Measurements from ENCODE around the gene CSGALNACT2.

DNA sequence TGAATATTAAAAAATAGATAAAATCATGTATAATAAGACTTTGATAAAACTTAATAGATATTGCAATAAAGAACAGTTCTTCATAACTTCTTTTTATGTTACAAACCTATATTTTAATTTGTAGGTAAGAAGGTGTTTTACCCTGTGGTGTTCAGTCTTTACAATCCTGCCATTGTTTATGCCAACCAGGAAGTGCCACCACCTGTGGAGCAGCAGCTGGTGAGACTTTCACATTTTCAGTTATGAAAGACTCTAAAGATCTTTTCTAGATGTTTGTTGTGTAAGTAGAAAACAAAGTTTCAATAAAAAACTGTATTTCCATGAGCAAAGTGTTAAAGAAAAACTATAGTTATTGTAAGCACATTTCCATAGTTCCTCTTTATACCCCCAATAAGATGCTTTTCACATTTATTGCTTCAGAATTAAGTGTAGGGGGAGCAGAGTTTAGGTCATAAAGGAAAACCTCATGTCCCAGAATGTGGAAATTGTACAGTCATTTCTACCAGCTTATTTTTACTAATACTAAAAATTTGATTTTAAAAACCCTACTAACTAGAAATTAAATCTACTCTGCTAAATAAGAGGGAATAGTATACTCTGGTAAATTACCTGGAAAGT is 28.7 kb downstream of the CSGALNACT2 start:
- TF ChIP-seq CTCF (IDR thresholded peaks at IDR 0.05) (no peak), POLR2A (IDR thresholded peaks at IDR 0.05) (no peak)
